ENCODE results near the gene GBGT1.

Gene GBGT1

GRCh38 chr9:133129001-133129795 lies 34.5 kb downstream of the GBGT1 start:
- DNase-seq: peak in 32 of 58 donors; percentile 21 to 79 (median 42)

- DNase-seq: no peak
Measured at GRCh38 chr9:133128152-133128551, 35.6 kb downstream of the GBGT1 start.

GRCh38 chr9:133127340-133127981 lies 36.3 kb downstream of the GBGT1 start:
- DNase-seq: no peak

- DNase-seq: peak in 1 of 58 donors; percentile 30
Measured at GRCh38 chr9:133126697-133127339, 36.9 kb downstream of the GBGT1 start.

- DNase-seq: peak in 9 of 58 donors; percentile 20 to 62 (median 33)
Measured at GRCh38 chr9:133125941-133126696, 37.6 kb downstream of the GBGT1 start.

GRCh38 chr9:133124907-133125275 lies 38.8 kb downstream of the GBGT1 start:
- no peak for DNase-seq

GRCh38 chr9:133124123-133124906 lies 39.4 kb downstream of the GBGT1 start:
- DNase-seq: no peak

- no peak for DNase-seq
Measured at GRCh38 chr9:133122935-133123611, 40.6 kb downstream of the GBGT1 start.

GRCh38 chr9:133122605-133122934 lies 41.1 kb downstream of the GBGT1 start:
- DNase-seq: no peak

GRCh38 chr9:133121915-133122550 lies 41.7 kb downstream of the GBGT1 start:
- peak in 16 of 58 donors; percentile 25 to 69 (median 52) for DNase-seq

GRCh38 chr9:133121198-133121914 lies 42.4 kb downstream of the GBGT1 start, which contains the start of gene RALGDS:
TSS of gene RALGDS (minus strand) at chr9:133121240. CDS start at chr9:133121154, 86 bp downstream.
- DNase-seq: peak; percentile 31 to 97 (median 88)

- peak in 7 of 58 donors; percentile 50 to 79 (median 63) for DNase-seq
Measured at GRCh38 chr9:133120501-133121197, 43.1 kb downstream of the GBGT1 start.

- peak in 26 of 58 donors; percentile 27 to 75 (median 55) for DNase-seq
Measured at GRCh38 chr9:133119846-133120500, 43.7 kb downstream of the GBGT1 start.

- peak in 52 of 58 donors; percentile 36 to 92 (median 70) for DNase-seq
Measured at GRCh38 chr9:133119103-133119845, 44.4 kb downstream of the GBGT1 start.

- DNase-seq: no peak
Measured at GRCh38 chr9:133118568-133118967, 45.1 kb downstream of the GBGT1 start.

- no peak for DNase-seq
Measured at GRCh38 chr9:133118179-133118520, 45.6 kb downstream of the GBGT1 start.
